Measurements from ENCODE around the gene SCRN3. TPM values are rescaled to one million over a fixed set of nuclear protein-coding genes. Genes with fewer than 3 reads are reported as not detected.

Gene SCRN3
- polyA plus RNA-seq, 2 of the 4 experiments (the other 2 are of a cell fraction) = 24.4 to 28.5 TPM

DNA sequence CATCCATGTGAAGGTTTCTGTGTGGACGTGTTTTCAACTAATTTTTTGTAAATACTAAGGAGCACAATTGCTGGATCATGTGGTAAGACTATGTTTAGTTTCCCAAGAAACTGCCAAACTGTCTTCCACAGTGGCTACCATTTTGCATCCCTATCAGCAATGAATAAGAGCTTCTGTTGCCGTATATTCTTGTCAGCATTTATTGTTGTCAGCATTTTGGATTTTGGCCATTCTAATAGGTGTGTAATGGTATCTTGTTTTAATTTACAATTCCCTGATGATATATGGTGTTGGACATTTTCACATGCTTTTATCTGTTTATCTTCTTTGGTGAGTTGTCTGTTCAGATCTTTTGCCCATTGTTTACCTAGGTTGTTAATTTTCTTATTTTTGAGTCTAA, 34.5 kb downstream of the SCRN3 start:
- no peaks in the 10 kb centered on the region for H3K9me3 ChIP-seq
- FAIRE-seq (no peak), ATAC-seq (no peak), DNase-seq (ENCODE audit: low read depth in 1 of 2, low spot score in 1 of 2) (no peak)
- no peak overlapping the region for H3K27ac ChIP-seq
- POLR2A ChIA-PET = no interaction called here
- CTCF ChIA-PET = no interaction called here
- no peak overlapping the region for H3K4me2 ChIP-seq
- no peak overlapping the region for H3K4me3 ChIP-seq
- H3K4me1 ChIP-seq = peaks cover 9% of the 10 kb centered on the region; the same call in 2 of the 3 replicates
- 59% methylated on average over 2 of the region's 2 CpGs for WGBS (ENCODE audit: missing lambda C conversion rate)
- TF ChIP-seq, protein P1, sequence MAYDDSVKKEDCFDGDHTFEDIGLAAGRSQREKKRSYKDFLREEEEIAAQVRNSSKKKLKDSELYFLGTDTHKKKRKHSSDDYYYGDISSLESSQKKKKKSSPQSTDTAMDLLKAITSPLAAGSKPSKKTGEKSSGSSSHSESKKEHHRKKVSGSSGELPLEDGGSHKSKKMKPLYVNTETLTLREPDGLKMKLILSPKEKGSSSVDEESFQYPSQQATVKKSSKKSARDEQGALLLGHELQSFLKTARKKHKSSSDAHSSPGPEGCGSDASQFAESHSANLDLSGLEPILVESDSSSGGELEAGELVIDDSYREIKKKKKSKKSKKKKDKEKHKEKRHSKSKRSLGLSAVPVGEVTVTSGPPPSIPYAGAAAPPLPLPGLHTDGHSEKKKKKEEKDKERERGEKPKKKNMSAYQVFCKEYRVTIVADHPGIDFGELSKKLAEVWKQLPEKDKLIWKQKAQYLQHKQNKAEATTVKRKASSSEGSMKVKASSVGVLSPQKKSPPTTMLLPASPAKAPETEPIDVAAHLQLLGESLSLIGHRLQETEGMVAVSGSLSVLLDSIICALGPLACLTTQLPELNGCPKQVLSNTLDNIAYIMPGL (CRISPR knock-in tag; IDR thresholded peaks at IDR 0.05; ENCODE audit: borderline replicate concordance) = no peak
- TF ChIP-seq CBX2 (IDR thresholded peaks at IDR 0.05; ENCODE audit: borderline replicate concordance, low read depth) = no peak

GRCh38 chr2:174431902-174432301, 36.4 kb downstream of the SCRN3 start:
- Histone ChIP-seq H3K4me2 (no peak overlapping the region), H3K9me3 (no peaks in the 10 kb centered on the region), H3K27ac (no peak overlapping the region), H3K4me3 (no peak overlapping the region), H3K4me1 (peaks cover 9% of the 10 kb centered on the region; the same call in 2 of the 3 replicates)
- ChIA-PET CTCF (no interaction called here), POLR2A (no interaction called here)
- FAIRE-seq (no peak), ATAC-seq (no peak), DNase-seq (ENCODE audit: low read depth in 1 of 2, low spot score in 1 of 2) (no peak)
- TF ChIP-seq CHD2 (IDR thresholded peaks at IDR 0.05; ENCODE audit: low read length, partially characterized antibody) = no peak
- no peak for TF ChIP-seq TFCP2L1 (CRISPR knock-in tag; IDR thresholded peaks at IDR 0.05)
- no peak for TF ChIP-seq CEBPB (IDR thresholded peaks at IDR 0.05)
- TF ChIP-seq HEYL (CRISPR knock-in tag; IDR thresholded peaks at IDR 0.05) = no peak
- no peak for TF ChIP-seq BHLHE40 (IDR thresholded peaks at IDR 0.05; ENCODE audit: low read depth, low read length)
- TF ChIP-seq MAZ (IDR thresholded peaks at IDR 0.05; ENCODE audit: borderline replicate concordance, low read depth, low read length) = no peak
- TF ChIP-seq ZFP36 (IDR thresholded peaks at IDR 0.05; ENCODE audit: borderline replicate concordance, partially characterized antibody) = no peak
- no peak for TF ChIP-seq KDM1A (IDR thresholded peaks at IDR 0.05; ENCODE audit: low read depth)
- no peak for TF ChIP-seq EHF (CRISPR knock-in tag; IDR thresholded peaks at IDR 0.05)
- no peak for TF ChIP-seq CBX8 (IDR thresholded peaks at IDR 0.05)
- TF ChIP-seq RARB (CRISPR knock-in tag; IDR thresholded peaks at IDR 0.05) = no peak
- TF ChIP-seq, protein P2, sequence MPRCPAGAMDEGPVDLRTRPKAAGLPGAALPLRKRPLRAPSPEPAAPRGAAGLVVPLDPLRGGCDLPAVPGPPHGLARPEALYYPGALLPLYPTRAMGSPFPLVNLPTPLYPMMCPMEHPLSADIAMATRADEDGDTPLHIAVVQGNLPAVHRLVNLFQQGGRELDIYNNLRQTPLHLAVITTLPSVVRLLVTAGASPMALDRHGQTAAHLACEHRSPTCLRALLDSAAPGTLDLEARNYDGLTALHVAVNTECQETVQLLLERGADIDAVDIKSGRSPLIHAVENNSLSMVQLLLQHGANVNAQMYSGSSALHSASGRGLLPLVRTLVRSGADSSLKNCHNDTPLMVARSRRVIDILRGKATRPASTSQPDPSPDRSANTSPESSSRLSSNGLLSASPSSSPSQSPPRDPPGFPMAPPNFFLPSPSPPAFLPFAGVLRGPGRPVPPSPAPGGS (IDR thresholded peaks at IDR 0.05) = no peak
- 93% methylated on average over 1 of the region's 1 CpG for WGBS (ENCODE audit: missing lambda C conversion rate)

DNA sequence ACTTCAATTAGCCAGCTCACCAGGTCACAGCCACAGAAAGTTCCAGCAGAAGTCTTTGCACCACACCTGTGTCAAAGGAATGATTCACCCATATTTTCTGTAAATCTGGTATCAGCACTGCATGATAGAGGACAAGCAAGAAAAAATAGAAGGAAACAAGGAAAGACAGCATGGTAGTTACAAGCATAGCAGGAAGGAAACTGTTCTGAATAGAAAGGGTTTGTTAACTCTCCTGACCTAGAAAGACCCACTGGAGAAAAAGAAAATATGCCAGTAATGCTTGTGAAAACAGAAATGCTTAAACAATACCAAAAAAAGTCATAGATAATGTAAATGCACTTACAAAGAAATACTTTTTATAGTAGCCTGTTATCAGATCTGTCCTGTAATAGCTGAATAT, 40.8 kb downstream of the SCRN3 start:
- no peak for DNase-seq (ENCODE audit: low read depth in 1 of 2, low spot score in 1 of 2)
- no peaks in the 10 kb centered on the region for H3K9me3 ChIP-seq
- H3K4me2 ChIP-seq = no peak overlapping the region
- TF ChIP-seq EHF (CRISPR knock-in tag; IDR thresholded peaks at IDR 0.05) (no peak), SMC3 (IDR thresholded peaks at IDR 0.05) (no peak), CBX8 (IDR thresholded peaks at IDR 0.05) (no peak), JUN (IDR thresholded peaks at IDR 0.05) (no peak), HDAC2 (IDR thresholded peaks at IDR 0.05) (no peak), RFX5 (IDR thresholded peaks at IDR 0.05) (no peak), TP53 (CRISPR knock-in tag; IDR thresholded peaks at IDR 0.05) (no peak), ATOH8 (CRISPR knock-in tag; IDR thresholded peaks at IDR 0.05; ENCODE audit: low read depth) (no peak), HOXA7 (CRISPR knock-in tag; IDR thresholded peaks at IDR 0.05) (no peak), CHD4 (IDR thresholded peaks at IDR 0.05; ENCODE audit: borderline replicate concordance) (no peak), ZC3H11A (IDR thresholded peaks at IDR 0.05) (no peak), TFCP2L1 (CRISPR knock-in tag; IDR thresholded peaks at IDR 0.05) (no peak), ESRRA (IDR thresholded peaks at IDR 0.05; ENCODE audit: borderline replicate concordance, low read length) (no peak)
- TF ChIP-seq, protein P2 (IDR thresholded peaks at IDR 0.05) = no peak
- ATAC-seq = no peak
- ChIA-PET CTCF (no interaction called here), POLR2A (no interaction called here)
- H3K4me3 ChIP-seq = no peak overlapping the region
- no peaks in the 10 kb centered on the region for H3K4me1 ChIP-seq
- no peak overlapping the region for H3K27ac ChIP-seq
- no peak for FAIRE-seq

Data from A549 (cell line).